T-helper 1 cell (primary cell): Measurements from ENCODE around the gene TLK2.
"Not testable (repeated sequence)": the region's sequence is repeated elsewhere in the genome, so short reads cannot be mapped to it uniquely, and the experiment has no call there.

ENCODE experiments used
- DNase-seq, 5 donors: peaks; one replicate each; pipeline ENCODE4 v3.0.0-alpha.2; 2012 to 2020

TLK2 gene

GRCh38 chr17:62562656-62563055 is 84.0 kb downstream of the TLK2 start:
- DNase-seq, result no peak

DNA sequence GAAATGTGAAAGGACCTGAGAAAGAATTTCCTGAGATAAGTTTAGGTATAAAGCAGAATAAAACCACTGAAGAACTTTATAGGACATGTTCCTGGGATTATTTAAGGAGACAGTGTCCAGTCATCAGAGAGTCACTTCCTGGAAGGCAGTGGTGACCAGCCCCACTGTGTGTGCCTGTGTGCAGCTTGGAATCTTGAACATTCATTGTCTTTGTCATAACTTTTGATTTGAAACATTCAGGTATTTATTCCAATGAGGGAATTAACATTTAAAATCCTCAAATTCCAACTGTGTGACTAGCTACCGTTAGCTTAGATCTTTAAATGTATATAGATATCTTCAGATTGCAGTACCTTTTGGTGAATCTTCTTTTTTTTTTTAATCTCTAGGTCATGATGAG is 87.2 kb downstream of the TLK2 start:
- no peak for DNase-seq

DNA sequence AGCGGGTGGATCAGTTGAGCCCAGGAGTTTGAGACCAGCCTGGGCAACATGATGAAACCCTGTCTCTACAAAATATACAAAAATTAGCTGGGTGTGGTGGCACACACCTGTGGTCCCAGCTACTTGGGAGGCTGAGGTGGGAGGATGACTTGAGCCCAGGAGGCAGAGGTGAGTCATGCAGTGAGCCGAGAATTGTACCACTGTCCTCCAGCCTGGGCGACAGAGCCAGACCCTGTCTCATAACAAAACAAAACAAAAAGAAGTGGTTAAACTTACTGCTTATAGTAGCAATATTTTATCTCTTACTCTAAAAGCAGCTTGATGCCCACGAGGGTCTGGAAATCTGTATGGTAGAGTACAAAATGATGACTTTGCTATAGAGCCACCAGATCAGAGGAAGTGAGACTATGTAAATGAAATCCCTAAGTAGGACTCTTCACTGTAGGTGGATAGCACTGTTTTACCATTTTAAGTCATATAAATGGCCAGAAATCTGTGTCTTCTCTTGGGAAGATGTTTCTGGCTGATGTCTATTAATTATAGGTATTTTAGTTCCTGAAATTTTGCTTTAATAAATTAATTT is 88.5 kb downstream of the TLK2 start:
- no peak for DNase-seq

- DNase-seq, result no peak
Measured at GRCh38 chr17:62572488-62572887, 93.9 kb downstream of the TLK2 start.

- peak in 1 of 5 donors; percentile 27 for DNase-seq
Measured at GRCh38 chr17:62572888-62573401, 94.3 kb downstream of the TLK2 start.

GRCh38 chr17:62573480-62574117 is 95.0 kb downstream of the TLK2 start:
- no peak for DNase-seq

- DNase-seq, result no peak
Measured at GRCh38 chr17:62576382-62576781, 97.8 kb downstream of the TLK2 start.

GRCh38 chr17:62578757-62579487 is 100.3 kb downstream of the TLK2 start:
- DNase-seq, result no peak

DNA sequence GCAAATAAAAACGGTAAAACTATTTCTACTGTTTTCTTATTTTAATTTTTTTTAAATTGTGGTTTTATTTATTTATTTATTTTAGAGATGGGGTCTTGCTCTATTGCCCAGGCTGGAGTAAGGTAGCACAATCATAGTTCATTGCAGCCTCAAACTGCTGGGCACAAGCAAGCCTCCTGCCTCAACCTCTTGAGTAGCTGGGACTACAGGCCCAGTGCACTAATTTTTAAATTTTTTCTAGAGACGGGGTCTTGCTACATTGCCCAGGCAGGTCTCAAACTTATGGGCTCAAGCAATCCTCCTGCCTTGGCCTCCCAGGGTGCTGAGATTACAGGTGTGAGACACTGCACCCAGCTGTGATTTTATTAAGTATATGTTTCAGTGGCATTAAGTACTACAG is 102.3 kb downstream of the TLK2 start:
- no peak for DNase-seq

GRCh38 chr17:62581764-62582163 is 103.1 kb downstream of the TLK2 start:
- no peak for DNase-seq

- DNase-seq, result no peak
Measured at GRCh38 chr17:62587554-62587953, 108.9 kb downstream of the TLK2 start.

DNA sequence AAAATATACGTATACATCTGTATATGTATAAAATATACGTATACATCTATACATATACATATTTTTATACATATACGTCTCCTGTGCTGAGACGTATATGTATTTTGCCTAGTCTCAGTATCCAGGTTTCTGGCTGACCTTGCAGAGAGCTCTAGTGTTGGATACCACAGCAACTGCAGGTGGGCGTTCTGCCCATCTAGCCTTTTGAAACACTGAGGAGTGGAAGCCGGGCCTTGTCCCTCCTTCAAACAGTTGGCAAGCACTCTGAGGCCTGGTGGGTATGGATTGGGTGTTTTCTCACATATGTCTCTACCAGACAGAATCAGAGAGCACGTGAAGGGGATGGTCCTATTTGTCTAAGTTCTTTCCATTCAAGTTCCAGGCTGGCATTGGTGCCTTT is 109.5 kb downstream of the TLK2 start:
- DNase-seq, result no peak

- no peak for DNase-seq
Measured at GRCh38 chr17:62591333-62591732, 112.7 kb downstream of the TLK2 start.

- not testable (repeated sequence) for DNase-seq
Measured at GRCh38 chr17:62591822-62592221, 113.2 kb downstream of the TLK2 start.

DNA sequence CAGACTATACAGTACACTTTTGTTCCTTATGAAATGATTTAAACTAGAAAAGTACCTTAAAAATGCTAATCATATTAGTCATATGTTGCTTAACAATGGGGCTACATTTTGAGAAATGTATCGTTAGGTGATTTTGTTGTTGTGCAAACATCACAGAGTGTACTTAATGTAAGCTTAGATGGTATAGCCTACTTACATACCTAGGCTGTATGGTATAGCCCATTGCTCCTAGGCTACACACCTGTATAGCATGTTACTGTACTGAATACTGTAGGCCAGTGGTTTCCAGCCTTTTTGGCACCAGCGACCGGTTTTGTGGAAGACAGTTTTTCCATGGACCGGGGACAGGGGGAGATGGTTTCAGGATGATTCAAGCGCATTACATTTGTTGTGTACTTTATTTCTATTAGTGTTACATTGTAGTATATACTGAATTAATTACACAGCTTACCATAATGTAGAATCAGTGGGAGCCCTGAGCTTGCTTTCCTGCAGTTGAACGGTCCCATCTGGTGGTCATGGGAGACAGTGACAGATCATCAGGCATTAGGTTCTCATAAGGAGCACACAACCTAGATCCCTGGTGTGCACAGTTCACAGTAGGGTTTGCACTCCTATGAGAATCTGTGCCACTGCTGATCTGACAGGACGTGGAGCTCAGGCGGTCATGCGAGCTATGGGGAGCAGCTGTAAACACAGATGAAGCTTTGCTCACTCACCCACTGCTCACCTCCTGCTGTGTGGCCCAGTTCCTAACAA is 113.9 kb downstream of the TLK2 start:
- DNase-seq, result no peak

DNA sequence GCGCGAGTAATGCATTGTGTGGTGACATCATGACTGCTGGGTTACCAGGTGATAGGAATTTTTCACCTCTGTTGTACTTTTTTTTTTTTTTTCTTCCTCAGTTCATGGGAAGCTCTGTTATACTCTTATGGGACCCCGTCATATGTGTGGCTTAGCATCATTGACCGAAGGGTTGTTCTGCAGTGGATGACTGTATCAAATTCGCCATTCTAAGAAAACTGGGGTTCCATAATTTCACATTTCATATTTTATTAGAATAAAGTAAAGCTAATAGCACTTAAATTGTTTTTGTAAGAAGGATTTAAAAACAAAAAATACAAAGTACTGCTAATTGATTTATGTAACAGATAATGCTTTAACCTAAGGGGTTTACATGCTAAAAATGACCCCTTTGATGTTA is 116.9 kb downstream of the TLK2 start:
- DNase-seq, result no peak

GRCh38 chr17:62596662-62597061 is 118.0 kb downstream of the TLK2 start:
- DNase-seq, result no peak

DNA sequence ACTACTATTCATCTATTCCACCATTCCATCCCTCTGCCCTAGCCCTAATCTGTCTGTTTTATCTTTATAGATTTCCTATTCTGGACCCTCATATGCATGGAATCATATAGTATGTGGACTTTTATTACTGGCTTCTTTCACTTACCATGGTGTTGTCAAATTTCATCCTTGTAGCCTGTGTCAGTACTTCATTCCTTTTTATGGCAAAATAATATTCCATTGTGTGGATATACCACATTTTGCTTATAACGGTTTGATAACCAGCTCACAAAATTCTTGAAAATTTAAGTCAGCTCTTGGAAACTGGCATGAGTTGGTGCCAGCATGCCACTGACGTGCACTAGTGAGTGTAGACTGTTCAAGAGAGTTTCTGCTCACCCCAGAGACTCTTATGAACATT is 118.5 kb downstream of the TLK2 start:
- DNase-seq, result no peak

- DNase-seq, result no peak
Measured at GRCh38 chr17:62597920-62598319, 119.3 kb downstream of the TLK2 start.

DNA sequence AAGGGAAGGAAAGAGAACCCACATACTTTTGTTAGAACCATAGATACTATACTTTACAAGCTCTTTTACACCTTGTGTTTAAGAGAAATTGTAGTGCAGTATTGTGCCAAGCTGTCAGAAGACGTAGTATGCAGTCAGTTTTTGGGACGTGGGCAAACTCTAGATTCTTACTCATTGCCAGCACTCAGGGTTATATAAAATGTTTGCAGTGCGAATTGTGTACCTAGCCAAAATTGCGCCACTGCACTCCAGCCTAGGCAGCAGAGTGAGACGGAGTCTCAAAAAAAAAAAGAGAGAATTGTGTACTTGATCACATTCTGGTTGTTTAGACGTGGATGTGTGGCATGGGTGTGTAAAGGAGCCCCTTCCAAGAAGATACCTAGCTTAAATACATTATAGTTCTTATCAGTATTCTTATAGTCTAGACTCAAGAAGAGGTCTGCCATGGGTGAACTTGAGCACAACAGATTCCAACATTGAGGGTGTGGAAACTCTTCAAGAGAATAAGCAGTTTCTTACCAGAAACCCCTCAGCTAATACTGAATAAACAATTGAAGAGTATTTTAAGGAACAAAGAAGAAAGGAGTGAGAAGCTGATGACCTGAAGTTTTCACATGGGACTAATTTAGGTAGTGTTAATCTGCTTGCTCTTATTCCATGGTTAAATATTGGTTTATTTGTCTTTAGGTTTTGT is 121.5 kb downstream of the TLK2 start:
- DNase-seq, result no peak

- no peak for DNase-seq
Measured at GRCh38 chr17:62600805-62601204, 122.2 kb downstream of the TLK2 start.

DNA sequence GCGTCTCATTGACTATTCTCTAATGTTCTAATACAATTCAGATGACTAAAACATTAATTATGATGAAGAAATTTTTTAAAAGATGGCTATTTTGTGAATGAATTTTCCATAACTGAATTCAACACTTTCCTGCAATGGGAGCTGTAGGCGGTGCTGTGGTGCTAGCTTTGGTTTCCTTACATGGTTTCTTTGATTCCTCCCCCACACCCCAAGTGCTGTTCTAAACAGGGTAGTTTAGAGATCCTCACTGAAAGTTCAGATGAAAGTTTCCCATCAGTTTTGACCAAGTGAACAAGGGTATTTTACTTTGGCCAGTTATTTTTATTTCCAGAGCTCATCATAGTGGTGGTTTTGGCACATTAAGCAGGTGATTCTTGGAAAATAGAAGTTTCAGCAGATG is 122.8 kb downstream of the TLK2 start:
- DNase-seq, result no peak

DNA sequence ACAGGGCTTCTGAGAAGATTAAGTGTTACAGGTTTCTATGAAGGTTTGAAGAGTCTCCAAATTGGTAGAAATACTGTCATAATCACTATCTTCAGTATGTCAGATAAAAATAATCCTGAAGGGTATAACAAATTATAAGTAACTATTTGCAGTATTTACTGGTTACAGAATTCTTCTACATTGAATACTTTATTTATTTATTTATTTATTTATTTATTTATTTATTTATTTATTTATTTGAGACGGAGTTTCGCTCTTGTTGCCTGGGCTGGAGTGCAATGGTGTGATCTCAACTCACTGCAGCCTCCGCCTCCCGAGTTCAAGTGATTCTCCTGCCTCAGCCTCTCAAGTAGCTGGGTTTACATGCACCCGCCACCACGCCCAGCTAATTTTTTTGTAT is 125.2 kb downstream of the TLK2 start:
- not testable (repeated sequence) for DNase-seq
